PC-3 (cell line): ENCODE data around the gene STK39.

ENCODE experiments used
- CTCF ChIP-seq: fragments of 300-600 bp; sonication (generic); conservative IDR thresholded peaks from 2 replicates; pipeline ENCODE4 v1.5.1; 2017; ENCODE audit warnings: antibody characterized with exemption, low read depth, mild to moderate bottlenecking, low read length
- EZH2 ChIP-seq: fragments of 300-600 bp; sonication (generic); IDR thresholded peaks from one replicate; pipeline ENCODE4 v1.6.1; 2017; ENCODE audit warnings: antibody characterized with exemption, mild to moderate bottlenecking, low read length; ENCODE audit not compliant: unreplicated experiment
- EZH2phosphoT487 ChIP-seq: fragments of 300-600 bp; sonication (generic); IDR thresholded peaks from 2 replicates; pipeline ENCODE4 v1.6.1; 2018; ENCODE audit warnings: mild to moderate bottlenecking, antibody characterized with exemption, low read length, borderline replicate concordance

- TF ChIP-seq CTCF (no peak), EZH2 (no peak), EZH2phosphoT487 (no peak)
Observed at GRCh38 chr2:168047091-168047690, 200.2 kb downstream of the STK39 start.
